Measurements from ENCODE around the gene PDE11A.

PDE11A gene

DNA sequence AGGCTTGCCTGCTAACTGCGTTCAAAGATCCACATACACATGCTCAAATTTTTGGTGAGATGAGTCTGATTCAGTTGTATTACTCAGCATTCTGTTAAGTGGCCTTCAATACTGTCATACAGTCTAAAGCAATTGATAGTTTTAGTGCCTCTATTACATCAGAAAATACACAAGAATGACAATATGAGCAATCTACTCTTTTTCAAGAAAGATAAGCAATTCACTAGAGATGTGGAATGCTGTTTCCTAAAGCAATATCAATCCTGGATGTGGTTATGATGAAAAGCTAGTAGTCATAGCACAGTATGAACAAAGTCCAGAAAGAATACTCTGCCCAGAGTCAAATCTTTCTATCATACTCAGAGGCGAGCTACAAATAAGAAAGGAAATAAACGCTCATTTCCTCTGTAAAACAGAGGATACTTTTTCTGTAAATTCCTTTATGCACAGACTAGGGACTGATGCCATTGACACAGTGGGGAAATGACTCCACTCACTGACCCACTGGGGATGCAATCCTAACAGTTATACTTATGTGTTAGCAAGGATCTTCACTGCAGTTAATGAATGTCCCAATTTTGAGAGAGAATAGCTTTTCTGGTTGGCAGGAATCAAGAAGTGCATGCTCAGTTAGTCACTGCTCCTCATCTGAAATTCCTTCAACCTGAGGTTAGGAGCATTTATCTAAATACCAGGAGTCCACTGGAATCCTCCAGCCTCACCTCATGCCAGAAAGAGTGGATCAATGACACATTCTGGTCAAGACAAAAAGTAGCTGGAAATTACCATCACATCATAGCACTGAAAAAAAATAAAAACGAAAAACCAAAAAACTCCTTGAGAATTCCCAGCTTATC, 83.3 kb downstream of the PDE11A start:
- DNase-seq (no peak), ATAC-seq (ENCODE audit: insufficient read depth, low read depth) (no peak)
- Histone ChIP-seq H4K20me1 (ENCODE audit: insufficient read depth, low read length) (no peaks in the 10 kb centered on the region), H3K9me3 (ENCODE audit: insufficient read depth, low read length, severe bottlenecking) (no peaks in the 10 kb centered on the region), H3K27me3 (ENCODE audit: insufficient read depth, low read length, poor library complexity) (no peaks in the 10 kb centered on the region), H3K27ac (ENCODE audit: low read length) (no peak overlapping the region), H3K4me1 (ENCODE audit: insufficient read depth, low read length) (no peaks in the 10 kb centered on the region), H3K9ac (ENCODE audit: low read depth, low read length) (no peak overlapping the region), H3K4me3 (ENCODE audit: low read depth in 1 of 2, low read length in 2 of 2) (no peak overlapping the region), H3K36me3 (ENCODE audit: insufficient read depth, low read length) (no peaks in the 10 kb centered on the region), H3K4me2 (ENCODE audit: insufficient read depth, low read length) (no peak overlapping the region), H2AFZ (ENCODE audit: low read depth, low read length) (no peak overlapping the region), H3K79me2 (ENCODE audit: insufficient read depth, low read length) (no peaks in the 10 kb centered on the region)
- TF ChIP-seq EZH2 (IDR thresholded peaks at IDR 0.05; ENCODE audit: borderline replicate concordance, low read depth, low read length, severe bottlenecking) (no peak), CTCF (IDR thresholded peaks at IDR 0.05; ENCODE audit: borderline replicate concordance, extremely low read depth, low read length, poor library complexity, severe bottlenecking) (no peak)

- ATAC-seq (ENCODE audit: insufficient read depth, low read depth) (no peak), DNase-seq (no peak)
Observed at GRCh38 chr2:177984749-177985148, 87.8 kb downstream of the PDE11A start.

GRCh38 chr2:177983183-177983788, 89.3 kb downstream of the PDE11A start:
- ATAC-seq (ENCODE audit: insufficient read depth, low read depth) = peak; percentile 82; the same call in 2 of the 3 replicates

More at GRCh38 chr2:177984749-177985148, 87.8 kb downstream of the PDE11A start:
- H3K4me2 ChIP-seq (ENCODE audit: insufficient read depth, low read length) = no peak overlapping the region
- H3K27me3 ChIP-seq (ENCODE audit: insufficient read depth, low read length, poor library complexity) = peaks cover 2% of the 10 kb centered on the region
- H2AFZ ChIP-seq (ENCODE audit: low read depth, low read length) = no peak overlapping the region
- H3K79me2 ChIP-seq (ENCODE audit: insufficient read depth, low read length) = no peaks in the 10 kb centered on the region
- no peaks in the 10 kb centered on the region for H3K4me1 ChIP-seq (ENCODE audit: insufficient read depth, low read length)
- TF ChIP-seq CTCF (IDR thresholded peaks at IDR 0.05; ENCODE audit: borderline replicate concordance, extremely low read depth, low read length, poor library complexity, severe bottlenecking) (no peak), EZH2 (IDR thresholded peaks at IDR 0.05; ENCODE audit: borderline replicate concordance, low read depth, low read length, severe bottlenecking) (no peak)
- H3K9me3 ChIP-seq (ENCODE audit: insufficient read depth, low read length, severe bottlenecking) = no peaks in the 10 kb centered on the region
- no peak overlapping the region for H3K4me3 ChIP-seq (ENCODE audit: low read depth in 1 of 2, low read length in 2 of 2)
- H4K20me1 ChIP-seq (ENCODE audit: insufficient read depth, low read length) = no peaks in the 10 kb centered on the region
- H3K27ac ChIP-seq (ENCODE audit: low read length) = no peak overlapping the region
- no peaks in the 10 kb centered on the region for H3K36me3 ChIP-seq (ENCODE audit: insufficient read depth, low read length)
- H3K9ac ChIP-seq (ENCODE audit: low read depth, low read length) = no peak overlapping the region

More at GRCh38 chr2:177983183-177983788, 89.3 kb downstream of the PDE11A start:
- Histone ChIP-seq H3K27ac (ENCODE audit: low read length) (no peak overlapping the region), H3K4me2 (ENCODE audit: insufficient read depth, low read length) (no peak overlapping the region), H3K9ac (ENCODE audit: low read depth, low read length) (no peak overlapping the region), H2AFZ (ENCODE audit: low read depth, low read length) (no peak overlapping the region), H4K20me1 (ENCODE audit: insufficient read depth, low read length) (no peaks in the 10 kb centered on the region), H3K27me3 (ENCODE audit: insufficient read depth, low read length, poor library complexity) (peaks cover 2% of the 10 kb centered on the region), H3K4me1 (ENCODE audit: insufficient read depth, low read length) (no peaks in the 10 kb centered on the region), H3K79me2 (ENCODE audit: insufficient read depth, low read length) (no peaks in the 10 kb centered on the region), H3K9me3 (ENCODE audit: insufficient read depth, low read length, severe bottlenecking) (no peaks in the 10 kb centered on the region), H3K4me3 (ENCODE audit: low read depth in 1 of 2, low read length in 2 of 2) (no peak overlapping the region), H3K36me3 (ENCODE audit: insufficient read depth, low read length) (no peaks in the 10 kb centered on the region)
- DNase-seq = peak; percentile 33
- TF ChIP-seq CTCF (IDR thresholded peaks at IDR 0.05; ENCODE audit: borderline replicate concordance, extremely low read depth, low read length, poor library complexity, severe bottlenecking) (peak; percentile 86), EZH2 (IDR thresholded peaks at IDR 0.05; ENCODE audit: borderline replicate concordance, low read depth, low read length, severe bottlenecking) (no peak)

Measured in DND-41 (cell line).